OCI-LY1 (cell line): ENCODE measurements around the gene CMTR1.

Experiments
- H2AFZ ChIP-seq: fragments of 200-600 bp; sonication (generic), shearing (Covaris generic); 2 replicates; pipeline ENCODE4 v1.6.0; 2014; ENCODE audit warnings: antibody characterized with exemption, mild to moderate bottlenecking, low read length
- H3F3A ChIP-seq: fragments of 200-600 bp; sonication (generic), shearing (Covaris generic); 2 replicates; pipeline ENCODE4 v1.6.0; 2014; ENCODE audit warnings: mild to moderate bottlenecking, antibody characterized with exemption, low read length, moderate library complexity; ENCODE audit not compliant: insufficient read depth
- H3K27ac ChIP-seq: fragments of 200-600 bp; sonication (generic); 2 replicates; pipeline ENCODE4 v1.5.1; 2014; ENCODE audit warnings: low read length, mixed run types, mild to moderate bottlenecking, low read depth; ENCODE audit not compliant: poor library complexity, severe bottlenecking
- H3K27me3 ChIP-seq: fragments of 200-600 bp; sonication (generic); 2 replicates; pipeline ENCODE4 v1.6.0; 2014; ENCODE audit warnings: antibody characterized with exemption, mild to moderate bottlenecking, low read length, moderate library complexity; ENCODE audit not compliant: insufficient read depth
- H3K36me3 ChIP-seq: fragments of 200-600 bp; sonication (generic); 2 replicates; pipeline ENCODE4 v1.6.1; 2014; ENCODE audit warnings: mild to moderate bottlenecking, antibody characterized with exemption, low read length, moderate library complexity, mixed read lengths; ENCODE audit not compliant: insufficient read depth
- H3K4me1 ChIP-seq: fragments of 200-600 bp; sonication (generic); 2 replicates; pipeline ENCODE4 v1.5.1; 2014; ENCODE audit warnings: mild to moderate bottlenecking, low read length, moderate library complexity; ENCODE audit not compliant: insufficient read depth, severe bottlenecking
- H3K4me2 ChIP-seq: fragments of 200-600 bp; sonication (generic), shearing (Covaris generic); 2 replicates; pipeline ENCODE4 v1.6.1; 2014; ENCODE audit warnings: low read length
- H3K4me3 ChIP-seq: fragments of 200-600 bp; sonication (generic); 2 replicates; pipeline ENCODE4 v1.5.1; 2014; ENCODE audit warnings: low read length, low read depth, mild to moderate bottlenecking, mixed read lengths; ENCODE audit not compliant: poor library complexity, severe bottlenecking
- H3K79me2 ChIP-seq: fragments of 200-600 bp; shearing (Covaris generic); 2 replicates; pipeline ENCODE4 v1.6.1; 2016; ENCODE audit warnings: mixed run types, low read length, mixed read lengths; ENCODE audit not compliant: insufficient read depth
- H3K9ac ChIP-seq: fragments of 200-600 bp; sonication (generic), shearing (Covaris generic); 2 replicates; pipeline ENCODE4 v1.6.1; 2014; ENCODE audit warnings: mild to moderate bottlenecking, low read length, mixed read lengths
- H3K9me2 ChIP-seq: fragments of 200-600 bp; sonication (generic), shearing (Covaris generic); 2 replicates; pipeline ENCODE4 v1.6.1; 2014; ENCODE audit warnings: low read depth, mild to moderate bottlenecking, low read length, mixed read lengths
- H3K9me3 ChIP-seq: fragments of 200-600 bp; shearing (Covaris generic); 2 replicates; pipeline ENCODE4 v1.6.1; 2014; ENCODE audit warnings: low read length, mixed read lengths
- H4K20me1 ChIP-seq: fragments of 200-600 bp; sonication (generic), shearing (Covaris generic); 2 replicates; pipeline ENCODE4 v1.6.0; 2016; ENCODE audit warnings: mild to moderate bottlenecking, low read length; ENCODE audit not compliant: insufficient read depth
- CTCF ChIP-seq: fragments of 200-600 bp; sonication (generic), shearing (Covaris generic); IDR thresholded peaks from 2 replicates; pipeline ENCODE4 v1.5.1; 2017; ENCODE audit warnings: mild to moderate bottlenecking, antibody characterized with exemption, low read length, moderate library complexity, mixed read lengths
- EZH2 ChIP-seq: fragments of 200-600 bp; sonication (generic), shearing (Covaris generic); IDR thresholded peaks from 2 replicates; pipeline ENCODE4 v1.8.0; 2017; ENCODE audit warnings: borderline replicate concordance, mixed run types, mild to moderate bottlenecking, antibody characterized with exemption, low read length, moderate library complexity, mixed read lengths

Gene CMTR1

GRCh38 chr6:37524025-37524969, 91.3 kb downstream of the CMTR1 start:
- H3K79me2 ChIP-seq: no peaks in the 10 kb centered on the region
- TF ChIP-seq CTCF (no peak), EZH2 (no peak)
- no peak overlapping the region for H3K4me3 ChIP-seq
- no peaks in the 10 kb centered on the region for H3K9me2 ChIP-seq
- no peaks in the 10 kb centered on the region for H3K36me3 ChIP-seq
- no peak overlapping the region for H2AFZ ChIP-seq
- H3K4me2 ChIP-seq: no peak overlapping the region
- no peak overlapping the region for H3K9ac ChIP-seq
- H3K27me3 ChIP-seq: peaks cover 8% of the 10 kb centered on the region; the same call in 1 of the 2 replicates
- H3K27ac ChIP-seq: no peak overlapping the region
- H3K9me3 ChIP-seq: no peaks in the 10 kb centered on the region
- no peaks in the 10 kb centered on the region for H3F3A ChIP-seq
- H3K4me1 ChIP-seq: no peaks in the 10 kb centered on the region
- H4K20me1 ChIP-seq: no peaks in the 10 kb centered on the region

GRCh38 chr6:37524970-37525318, 91.9 kb downstream of the CMTR1 start:
- H3K4me1 ChIP-seq: no peaks in the 10 kb centered on the region
- no peaks in the 10 kb centered on the region for H3K9me2 ChIP-seq
- no peak overlapping the region for H3K9ac ChIP-seq
- no peaks in the 10 kb centered on the region for H4K20me1 ChIP-seq
- TF ChIP-seq CTCF (no peak), EZH2 (no peak)
- no peaks in the 10 kb centered on the region for H3F3A ChIP-seq
- no peaks in the 10 kb centered on the region for H3K79me2 ChIP-seq
- no peak overlapping the region for H2AFZ ChIP-seq
- H3K4me2 ChIP-seq: no peak overlapping the region
- peaks cover 4% of the 10 kb centered on the region; the same call in 1 of the 2 replicates for H3K27me3 ChIP-seq
- no peaks in the 10 kb centered on the region for H3K9me3 ChIP-seq
- no peak overlapping the region for H3K27ac ChIP-seq
- no peak overlapping the region for H3K4me3 ChIP-seq
- no peaks in the 10 kb centered on the region for H3K36me3 ChIP-seq

GRCh38 chr6:37525460-37526357, 92.7 kb downstream of the CMTR1 start:
- Histone ChIP-seq H3K4me3 (no peak overlapping the region), H3K27me3 (peaks cover 4% of the 10 kb centered on the region; the same call in 1 of the 2 replicates), H3K79me2 (no peaks in the 10 kb centered on the region), H3F3A (no peaks in the 10 kb centered on the region), H3K4me1 (no peaks in the 10 kb centered on the region), H3K9ac (no peak overlapping the region), H4K20me1 (no peaks in the 10 kb centered on the region), H3K9me3 (no peaks in the 10 kb centered on the region), H3K36me3 (no peaks in the 10 kb centered on the region), H3K27ac (no peak overlapping the region), H3K9me2 (no peaks in the 10 kb centered on the region), H2AFZ (no peak overlapping the region), H3K4me2 (no peak overlapping the region)
- TF ChIP-seq EZH2 (no peak), CTCF (no peak)
